ENCODE data around the gene AGAP3.

Gene AGAP3

GRCh38 chr7:151057989-151058780, 28.1 kb upstream of the AGAP3 start:
- DNase-seq = peak; percentile 98

- DNase-seq = peak; percentile 24
These were observed 27.4 kb upstream of the AGAP3 start for GRCh38 chr7:151058781-151059366.

- peak; percentile 59 for DNase-seq
These were observed 26.7 kb upstream of the AGAP3 start, which contains the start of gene SLC4A2 for GRCh38 chr7:151059367-151060112. Gene SLC4A2 (plus strand): TSS chr7:151059589. CDS start chr7:151061988, 2,399 bp downstream.

GRCh38 chr7:151060113-151060415, 26.2 kb upstream of the AGAP3 start:
- no peak for DNase-seq

GRCh38 chr7:151060416-151061212, 25.7 kb upstream of the AGAP3 start:
- no peak for DNase-seq

- no peak for DNase-seq
These were observed 24.8 kb upstream of the AGAP3 start for GRCh38 chr7:151061213-151062110.

GRCh38 chr7:151062111-151062398, 24.2 kb upstream of the AGAP3 start:
- no peak for DNase-seq

- no peak for DNase-seq
These were observed 23.7 kb upstream of the AGAP3 start for GRCh38 chr7:151062399-151063211.

- no peak for DNase-seq
These were observed 23.1 kb upstream of the AGAP3 start for GRCh38 chr7:151063212-151063561.

GRCh38 chr7:151064454-151064853, 21.8 kb upstream of the AGAP3 start:
- no peak for DNase-seq

GRCh38 chr7:151064993-151065392, 21.3 kb upstream of the AGAP3 start:
- DNase-seq = no peak

- DNase-seq = no peak
These were observed 20.8 kb upstream of the AGAP3 start for GRCh38 chr7:151065516-151065915.

GRCh38 chr7:151066273-151066974, 19.9 kb upstream of the AGAP3 start:
- DNase-seq = no peak

- no peak for DNase-seq
These were observed 18.1 kb upstream of the AGAP3 start for GRCh38 chr7:151068069-151068773.

GRCh38 chr7:151069841-151070573, 16.3 kb upstream of the AGAP3 start:
- DNase-seq = no peak

- DNase-seq = no peak
These were observed 15.7 kb upstream of the AGAP3 start for GRCh38 chr7:151070574-151070960.

GRCh38 chr7:151071032-151071866, 15.0 kb upstream of the AGAP3 start:
- DNase-seq = no peak

- no peak for DNase-seq
These were observed 12.3 kb upstream of the AGAP3 start for GRCh38 chr7:151073990-151074389.

Measured in MV-4-11 (cell line).